HTERT RPE-1 (cell line): Measurements from ENCODE around the gene CBFA2T2.

Experiments used
- in situ Hi-C: fragments of 300-500 bp; cut with MboI; formaldehyde crosslinking; loops from 4 replicates; pipeline ENCODE4 v1.14.3; 2020; ENCODE audit warnings: low sequenced_read_pairs

Gene CBFA2T2

GRCh38 chr20:33649201-33649681 lies 159.3 kb downstream of the CBFA2T2 start:
- in situ Hi-C loops, result no loop called here

GRCh38 chr20:33650111-33650752 lies 160.3 kb downstream of the CBFA2T2 start:
- in situ Hi-C loops, result no loop called here

GRCh38 chr20:33650753-33651561 lies 161.1 kb downstream of the CBFA2T2 start:
- in situ Hi-C loops, result no loop called here

- in situ Hi-C loops, result no loop called here
Observed at GRCh38 chr20:33651562-33652048, 161.7 kb downstream of the CBFA2T2 start.

GRCh38 chr20:33653218-33653899 lies 163.5 kb downstream of the CBFA2T2 start:
- in situ Hi-C loops, result no loop called here

GRCh38 chr20:33653900-33654596 lies 164.2 kb downstream of the CBFA2T2 start:
- in situ Hi-C loops, result no loop called here

GRCh38 chr20:33654680-33655161 lies 164.8 kb downstream of the CBFA2T2 start:
- in situ Hi-C loops, result no loop called here

GRCh38 chr20:33655164-33655563 lies 165.3 kb downstream of the CBFA2T2 start:
- in situ Hi-C loops, result no loop called here

- in situ Hi-C loops, result no loop called here
Observed at GRCh38 chr20:33656010-33656782, 166.3 kb downstream of the CBFA2T2 start.

- in situ Hi-C loops, result no loop called here
Observed at GRCh38 chr20:33656783-33657703, 167.1 kb downstream of the CBFA2T2 start.

GRCh38 chr20:33657704-33658095 lies 167.8 kb downstream of the CBFA2T2 start:
- in situ Hi-C loops, result no loop called here

- in situ Hi-C loops, result no loop called here
Observed at GRCh38 chr20:33658510-33658909, 168.6 kb downstream of the CBFA2T2 start.

GRCh38 chr20:33658929-33659328 lies 169.0 kb downstream of the CBFA2T2 start:
- in situ Hi-C loops, result no loop called here

- in situ Hi-C loops, result no loop called here
Observed at GRCh38 chr20:33659341-33660034, 169.6 kb downstream of the CBFA2T2 start.

- in situ Hi-C loops, result no loop called here
Observed at GRCh38 chr20:33660035-33660684, 170.3 kb downstream of the CBFA2T2 start.

GRCh38 chr20:33660685-33661058 lies 170.8 kb downstream of the CBFA2T2 start:
- in situ Hi-C loops, result no loop called here

- in situ Hi-C loops, result no loop called here
Observed at GRCh38 chr20:33662172-33662571, 172.3 kb downstream of the CBFA2T2 start, which contains the start of gene C20orf144. Gene C20orf144 (plus strand): TSS chr20:33662327. CDS start chr20:33662346, 19 bp downstream.
